HG03469 (cell line): ENCODE measurements around the gene ZNF219.

Experiments
- ATAC-seq: cut with Tn5 transposase; IDR thresholded peaks from one replicate; pipeline ENCODE4 v1.9.1; 2021; ENCODE audit warnings: mild to moderate bottlenecking, moderate library complexity, moderate number of reproducible peaks; ENCODE audit not compliant: unreplicated experiment

ZNF219 gene

GRCh38 chr14:21102521-21103410, 4.3 kb upstream of the ZNF219 start:
- ATAC-seq = no peak

GRCh38 chr14:21101802-21102413, 3.5 kb upstream of the ZNF219 start:
- ATAC-seq = no peak

- ATAC-seq = no peak
Measured at GRCh38 chr14:21100931-21101330, 2.5 kb upstream of the ZNF219 start, which contains the start of gene TMEM253. TSS of gene TMEM253 (plus strand) at chr14:21101066. CDS start at chr14:21101344, 278 bp downstream.

- no peak for ATAC-seq
Measured at GRCh38 chr14:21099596-21099985, 1.1 kb upstream of the ZNF219 start.

- no peak for ATAC-seq
Measured at GRCh38 chr14:21098892-21099595, 589 bp upstream of the ZNF219 start.

GRCh38 chr14:21097636-21098075, 799 bp downstream of the ZNF219 start:
- no peak for ATAC-seq

- ATAC-seq = no peak
Measured at GRCh38 chr14:21096978-21097635, 1.3 kb downstream of the ZNF219 start.

- no peak for ATAC-seq
Measured at GRCh38 chr14:21096438-21096837, 2.0 kb downstream of the ZNF219 start.

GRCh38 chr14:21095430-21096205, 2.8 kb downstream of the ZNF219 start:
- no peak for ATAC-seq

GRCh38 chr14:21093769-21094681, 4.4 kb downstream of the ZNF219 start:
- ATAC-seq = no peak

- no peak for ATAC-seq
Measured at GRCh38 chr14:21093018-21093417, 5.4 kb downstream of the ZNF219 start.

- peak; percentile 57 for ATAC-seq
Measured at GRCh38 chr14:21092273-21093011, 6.0 kb downstream of the ZNF219 start.

GRCh38 chr14:21091821-21092272, 6.6 kb downstream of the ZNF219 start:
- ATAC-seq = no peak

GRCh38 chr14:21090940-21091663, 7.4 kb downstream of the ZNF219 start:
- ATAC-seq = no peak

- no peak for ATAC-seq
Measured at GRCh38 chr14:21090194-21090939, 8.1 kb downstream of the ZNF219 start.

- no peak for ATAC-seq
Measured at GRCh38 chr14:21089877-21090193, 8.6 kb downstream of the ZNF219 start.

- no peak for ATAC-seq
Measured at GRCh38 chr14:21089271-21089670, 9.2 kb downstream of the ZNF219 start.
